ENCODE measurements around the gene CCDC60.
"Not testable (repeated sequence)": the region's sequence is repeated elsewhere in the genome, so short reads cannot be mapped to it uniquely, and the experiment has no call there.

Gene CCDC60

GRCh38 chr12:119338593-119339363 is 4.2 kb downstream of the CCDC60 start:
- no peak for DNase-seq

GRCh38 chr12:119340578-119340977 is 6.0 kb downstream of the CCDC60 start:
- no peak for DNase-seq

- no peak for DNase-seq
Measured at GRCh38 chr12:119341020-119341419, 6.5 kb downstream of the CCDC60 start.

GRCh38 chr12:119341988-119342387 is 7.5 kb downstream of the CCDC60 start:
- no peak for DNase-seq

- DNase-seq, result no peak
Measured at GRCh38 chr12:119343130-119343529, 8.6 kb downstream of the CCDC60 start.

GRCh38 chr12:119354172-119354571 is 19.6 kb downstream of the CCDC60 start:
- DNase-seq, result no peak

GRCh38 chr12:119360366-119360765 is 25.8 kb downstream of the CCDC60 start:
- DNase-seq, result not testable (repeated sequence)

- DNase-seq, result no peak
Measured at GRCh38 chr12:119363037-119363436, 28.5 kb downstream of the CCDC60 start.

- DNase-seq, result no peak
Measured at GRCh38 chr12:119363490-119363889, 29.0 kb downstream of the CCDC60 start.

- no peak for DNase-seq
Measured at GRCh38 chr12:119365451-119365850, 30.9 kb downstream of the CCDC60 start.

GRCh38 chr12:119366007-119366406 is 31.5 kb downstream of the CCDC60 start:
- DNase-seq, result no peak

- DNase-seq, result no peak
Measured at GRCh38 chr12:119369161-119369560, 34.6 kb downstream of the CCDC60 start.

GRCh38 chr12:119369907-119370546 is 35.5 kb downstream of the CCDC60 start:
- no peak for DNase-seq

GRCh38 chr12:119372540-119372939 is 38.0 kb downstream of the CCDC60 start:
- DNase-seq, result no peak

- DNase-seq, result no peak
Measured at GRCh38 chr12:119373001-119373400, 38.5 kb downstream of the CCDC60 start.

- no peak for DNase-seq
Measured at GRCh38 chr12:119373666-119374065, 39.1 kb downstream of the CCDC60 start.

GRCh38 chr12:119374635-119375034 is 40.1 kb downstream of the CCDC60 start:
- no peak for DNase-seq

- peak; percentile 1 for DNase-seq
Measured at GRCh38 chr12:119375075-119375882, 40.8 kb downstream of the CCDC60 start.

- DNase-seq, result no peak
Measured at GRCh38 chr12:119375883-119376190, 41.3 kb downstream of the CCDC60 start.

- no peak for DNase-seq
Measured at GRCh38 chr12:119378903-119379302, 44.4 kb downstream of the CCDC60 start.

GRCh38 chr12:119381471-119382235 is 47.1 kb downstream of the CCDC60 start:
- no peak for DNase-seq

GRCh38 chr12:119383206-119383605 is 48.7 kb downstream of the CCDC60 start:
- DNase-seq, result peak; percentile 2

GRCh38 chr12:119384340-119384739 is 49.8 kb downstream of the CCDC60 start:
- DNase-seq, result no peak

Measured in hematopoietic multipotent progenitor cell treated with erythropoietin and hydrocortisone succinate and interleukin-3 and kit ligand, for 4 days (in vitro differentiated cells).